Astrocyte (in vitro differentiated cells and primary cell): ENCODE results near the gene GPBAR1. TPM values are rescaled to one million over a fixed set of nuclear protein-coding genes. Genes with fewer than 3 reads are reported as not detected.

Experiments
- DNase-seq: peaks from one replicate; pipeline ENCODE4 v3.0.0-alpha.2; 2010; ENCODE audit warnings: low read depth
- FAIRE-seq: peaks from 2 replicates; lab custom pipeline; 2011; peaks lifted over from hg19 to GRCh38; lab: Jason Lieb, UNC
- H2AFZ ChIP-seq: 2 replicates; pipeline ENCODE4 v1.6.0; 2012; ENCODE audit warnings: low read depth, low read length, inconsistent platforms
- H3K27ac ChIP-seq: 2 replicates; pipeline ENCODE4 v1.5.1; 2011; ENCODE audit warnings: low read depth, low read length, inconsistent platforms
- H3K27me3 ChIP-seq: 2 replicates; pipeline ENCODE4 v1.6.0; 2011; ENCODE audit warnings: low read length, inconsistent platforms; ENCODE audit not compliant: insufficient read depth
- H3K36me3 ChIP-seq: 2 replicates; pipeline ENCODE4 v1.5.1; 2011; ENCODE audit warnings: low read length, inconsistent platforms; ENCODE audit not compliant: insufficient read depth
- H3K4me1 ChIP-seq: 2 replicates; pipeline ENCODE4 v1.5.1; 2011; ENCODE audit warnings: low read length, inconsistent platforms; ENCODE audit not compliant: insufficient read depth
- H3K4me2 ChIP-seq: 2 replicates; pipeline ENCODE4 v1.6.0; 2012; ENCODE audit warnings: low read length, inconsistent platforms
- H3K4me3 ChIP-seq: 2 replicates; pipeline ENCODE4 v1.5.1; 2011; ENCODE audit warnings: low read depth, mild to moderate bottlenecking, low read length, inconsistent platforms; ENCODE audit not compliant: insufficient read depth
- H3K79me2 ChIP-seq: 2 replicates; pipeline ENCODE4 v1.6.0; 2012; ENCODE audit warnings: mild to moderate bottlenecking, low read length, inconsistent platforms; ENCODE audit not compliant: insufficient read depth
- H3K9ac ChIP-seq: 2 replicates; pipeline ENCODE4 v1.6.0; 2012; ENCODE audit warnings: mild to moderate bottlenecking, low read length, inconsistent platforms
- H3K9me3 ChIP-seq: 2 replicates; pipeline ENCODE4 v1.5.1; 2012; ENCODE audit warnings: low read depth, mild to moderate bottlenecking, low read length, inconsistent platforms; ENCODE audit not compliant: insufficient read depth
- H4K20me1 ChIP-seq: 2 replicates; pipeline ENCODE4 v1.6.0; 2012; ENCODE audit warnings: low read length, inconsistent platforms; ENCODE audit not compliant: insufficient read depth
- H3K27ac Mint-ChIP-seq: one replicate; pipeline ENCODE4 v1.8.0; 2021; ENCODE audit warnings: mild to moderate bottlenecking, mixed read lengths; ENCODE audit not compliant: unreplicated experiment
- H3K27me3 Mint-ChIP-seq: one replicate; pipeline ENCODE4 v1.8.0; 2021; ENCODE audit warnings: low read depth, mixed read lengths; ENCODE audit not compliant: unreplicated experiment
- H3K36me3 Mint-ChIP-seq: one replicate; pipeline ENCODE4 v1.8.0; 2021; ENCODE audit warnings: low read depth, mixed read lengths; ENCODE audit not compliant: unreplicated experiment
- H3K4me1 Mint-ChIP-seq: one replicate; pipeline ENCODE4 v1.8.0; 2021; ENCODE audit warnings: low read depth, mixed read lengths; ENCODE audit not compliant: unreplicated experiment
- H3K4me3 Mint-ChIP-seq: one replicate; pipeline ENCODE4 v1.8.0; 2021; ENCODE audit warnings: mild to moderate bottlenecking, moderate library complexity, mixed read lengths; ENCODE audit not compliant: unreplicated experiment
- H3K9me3 Mint-ChIP-seq: one replicate; pipeline ENCODE4 v1.8.0; 2021; ENCODE audit warnings: mild to moderate bottlenecking, mixed read lengths; ENCODE audit not compliant: unreplicated experiment
- EZH2 ChIP-seq: IDR thresholded peaks from 2 replicates; pipeline ENCODE4 v1.6.1; 2012; ENCODE audit warnings: mild to moderate bottlenecking, low read length, inconsistent platforms; ENCODE audit not compliant: insufficient read depth
- total RNA-seq: library from RNA; stranded (reverse); gene quantifications from 2 replicates; pipeline ENCODE4 v1.2.1, GENCODE V29; 2021
- TF ChIP-seq, protein P1 (sequence below): IDR thresholded peaks from 2 replicates; pipeline ENCODE4 v1.5.1; 2011; ENCODE audit warnings: low read depth, mild to moderate bottlenecking, inconsistent platforms, low read length, moderate library complexity; ENCODE audit not compliant: insufficient read depth

Gene GPBAR1
- total RNA-seq, 1 donor from 2014 or later = 0.70 TPM

DNA sequence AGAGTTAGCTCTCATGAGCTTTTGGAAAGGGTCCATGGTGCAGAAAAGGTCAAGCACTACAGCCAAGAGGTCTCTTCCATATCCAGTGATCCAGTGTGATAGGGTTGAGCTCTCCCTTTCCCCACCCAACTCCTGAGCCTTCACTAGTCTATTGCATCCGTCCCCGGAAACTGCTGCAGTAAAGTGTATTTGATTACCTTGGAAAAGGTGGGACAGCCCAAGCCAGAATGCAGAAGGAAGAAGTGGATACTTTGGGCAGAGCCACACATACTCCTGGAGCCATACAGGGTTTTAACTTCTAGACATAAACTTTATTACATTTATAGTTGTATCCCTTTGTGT lies 13.1 kb downstream of the GPBAR1 start:
- Histone ChIP-seq H3K27ac (no peak overlapping the region), H3K4me1 (peaks cover 17% of the 10 kb centered on the region), H3K9ac (no peak overlapping the region), H3K4me2 (no peak overlapping the region), H2AFZ (no peak overlapping the region), H3K36me3 (peaks cover 38% of the 10 kb centered on the region), H3K9me3 (no peaks in the 10 kb centered on the region), H3K4me3 (no peak overlapping the region), H3K27me3 (no peaks in the 10 kb centered on the region), H4K20me1 (peaks cover 8% of the 10 kb centered on the region), H3K79me2 (peaks cover 28% of the 10 kb centered on the region)
- FAIRE-seq (no peak), DNase-seq (no peak)
- Mint-ChIP-seq H3K27ac (no peak overlapping the region), H3K36me3 (peaks cover 10% of the 10 kb centered on the region), H3K9me3 (no peaks in the 10 kb centered on the region), H3K4me1 (peaks cover 11% of the 10 kb centered on the region), H3K27me3 (no peaks in the 10 kb centered on the region), H3K4me3 (no peak overlapping the region)
- TF ChIP-seq EZH2 = no peak
- TF ChIP-seq, protein P1, sequence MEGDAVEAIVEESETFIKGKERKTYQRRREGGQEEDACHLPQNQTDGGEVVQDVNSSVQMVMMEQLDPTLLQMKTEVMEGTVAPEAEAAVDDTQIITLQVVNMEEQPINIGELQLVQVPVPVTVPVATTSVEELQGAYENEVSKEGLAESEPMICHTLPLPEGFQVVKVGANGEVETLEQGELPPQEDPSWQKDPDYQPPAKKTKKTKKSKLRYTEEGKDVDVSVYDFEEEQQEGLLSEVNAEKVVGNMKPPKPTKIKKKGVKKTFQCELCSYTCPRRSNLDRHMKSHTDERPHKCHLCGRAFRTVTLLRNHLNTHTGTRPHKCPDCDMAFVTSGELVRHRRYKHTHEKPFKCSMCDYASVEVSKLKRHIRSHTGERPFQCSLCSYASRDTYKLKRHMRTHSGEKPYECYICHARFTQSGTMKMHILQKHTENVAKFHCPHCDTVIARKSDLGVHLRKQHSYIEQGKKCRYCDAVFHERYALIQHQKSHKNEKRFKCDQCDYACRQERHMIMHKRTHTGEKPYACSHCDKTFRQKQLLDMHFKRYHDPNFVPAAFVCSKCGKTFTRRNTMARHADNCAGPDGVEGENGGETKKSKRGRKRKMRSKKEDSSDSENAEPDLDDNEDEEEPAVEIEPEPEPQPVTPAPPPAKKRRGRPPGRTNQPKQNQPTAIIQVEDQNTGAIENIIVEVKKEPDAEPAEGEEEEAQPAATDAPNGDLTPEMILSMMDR = no peak

- no peaks in the 10 kb centered on the region for H3K9me3 Mint-ChIP-seq
- Histone ChIP-seq H3K9ac (no peak overlapping the region), H3K27ac (no peak overlapping the region), H4K20me1 (peaks cover 2% of the 10 kb centered on the region), H3K4me2 (no peak overlapping the region), H3K36me3 (peaks cover 41% of the 10 kb centered on the region), H2AFZ (no peak overlapping the region), H3K4me3 (no peak overlapping the region), H3K4me1 (peaks cover 13% of the 10 kb centered on the region), H3K27me3 (no peaks in the 10 kb centered on the region), H3K79me2 (peaks cover 21% of the 10 kb centered on the region), H3K9me3 (no peaks in the 10 kb centered on the region)
- H3K36me3 Mint-ChIP-seq = peaks cover 7% of the 10 kb centered on the region
- DNase-seq (no peak), FAIRE-seq (no peak)
- peaks cover 5% of the 10 kb centered on the region for H3K4me1 Mint-ChIP-seq
- TF ChIP-seq, protein P1 = no peak
- TF ChIP-seq EZH2 = no peak
- H3K27ac Mint-ChIP-seq = no peak overlapping the region
- H3K4me3 Mint-ChIP-seq = no peak overlapping the region
- no peaks in the 10 kb centered on the region for H3K27me3 Mint-ChIP-seq
These were observed 13.8 kb downstream of the GPBAR1 start for GRCh38 chr2:218274586-218274985.

GRCh38 chr2:218275371-218276072 lies 14.7 kb downstream of the GPBAR1 start:
- Mint-ChIP-seq H3K9me3 (no peaks in the 10 kb centered on the region), H3K4me3 (no peak overlapping the region), H3K27ac (no peak overlapping the region), H3K4me1 (peaks cover 5% of the 10 kb centered on the region), H3K27me3 (no peaks in the 10 kb centered on the region), H3K36me3 (peaks cover 12% of the 10 kb centered on the region)
- no peak overlapping the region for H3K27ac ChIP-seq
- FAIRE-seq = no peak
- H3K4me2 ChIP-seq = no peak overlapping the region
- TF ChIP-seq EZH2 = no peak
- TF ChIP-seq, protein P1 = no peak
- H4K20me1 ChIP-seq = no peaks in the 10 kb centered on the region
- H3K9me3 ChIP-seq = no peaks in the 10 kb centered on the region
- H3K4me1 ChIP-seq = peaks cover 13% of the 10 kb centered on the region
- H3K79me2 ChIP-seq = peaks cover 16% of the 10 kb centered on the region
- H3K36me3 ChIP-seq = peaks cover 42% of the 10 kb centered on the region
- no peak overlapping the region for H3K4me3 ChIP-seq
- DNase-seq = no peak
- H3K27me3 ChIP-seq = no peaks in the 10 kb centered on the region
- no peak overlapping the region for H3K9ac ChIP-seq
- H2AFZ ChIP-seq = no peak overlapping the region
